C4-2B (cell line): ENCODE results near the gene CENPU.

ENCODE experiments used
- CTCF ChIP-seq: fragments of 450-650 bp; conservative IDR thresholded peaks from 2 replicates; pipeline ENCODE4 v1.5.1; 2017; ENCODE audit warnings: mild to moderate bottlenecking
- ZFX ChIP-seq: fragments of 450-650 bp; IDR thresholded peaks from 2 replicates; pipeline ENCODE4 v1.6.1; 2017

DNA sequence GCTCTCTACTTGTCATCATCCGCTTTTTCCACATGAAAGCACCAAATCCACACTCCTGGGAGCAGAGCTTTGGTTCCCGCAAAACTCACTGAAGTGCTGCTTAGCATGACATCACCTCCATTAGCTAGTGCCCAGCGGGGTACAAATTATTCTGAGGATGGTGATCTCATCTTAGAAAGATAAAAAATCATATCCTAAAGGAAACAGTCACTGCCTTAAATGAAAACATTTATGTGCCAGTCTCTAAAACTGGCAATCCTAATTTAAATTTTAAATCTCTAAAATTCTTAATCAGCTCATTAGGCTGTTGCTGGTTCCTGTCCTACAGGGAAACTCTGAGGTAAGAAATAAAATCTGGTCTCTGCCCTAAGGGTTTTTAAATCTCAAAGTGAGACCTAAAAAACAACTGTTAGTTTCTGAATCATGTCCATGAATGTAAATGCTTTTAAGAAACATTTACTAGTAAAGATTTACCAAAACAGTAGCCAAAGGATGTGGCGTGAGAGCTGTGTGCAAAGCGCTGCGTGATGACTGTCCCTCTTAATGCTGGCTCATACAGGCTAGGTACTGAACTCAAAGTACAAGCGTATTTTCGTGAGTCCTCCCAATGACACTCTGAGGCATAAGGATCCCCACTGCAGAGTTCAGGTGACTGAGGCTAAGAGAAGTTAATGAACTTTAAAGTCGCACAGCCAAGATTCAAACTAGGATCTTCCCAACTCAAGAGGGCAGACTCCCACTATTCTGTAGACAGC is 89.2 kb downstream of the CENPU start:
- TF ChIP-seq CTCF (no peak), ZFX (no peak)
